Stomach (tissue), 9 donors: ENCODE measurements around the gene AGMO. TPM values are rescaled to one million over a fixed set of nuclear protein-coding genes. Genes with fewer than 3 reads are reported as not detected.
A peak's percentile ranks its signal among the peaks of the same experiment; 100 is the strongest.

Experiments used
- DNase-seq, 2 donors: peaks; one replicate each; pipeline versions ENCODE4 v3.0.0 to v3.0.0-alpha.2; 2013 to 2019
- H3K27ac ChIP-seq, 5 donors: fragments of 200-600 bp in 4 of 5; sonication (generic) in 4 of 5; one replicate each; pipeline ENCODE4 v1.5.1; 2013 to 2019; ENCODE audit warnings: mild to moderate bottlenecking in 1 of 5, moderate library complexity in 1 of 5
- H3K27me3 ChIP-seq, 3 donors: fragments of 200-600 bp; sonication (generic); one replicate each; pipeline ENCODE4 v1.5.1; 2017 to 2019; ENCODE audit warnings: mixed run types in 1 of 3
- H3K36me3 ChIP-seq, 4 donors: fragments of 200-600 bp; sonication (generic); 1 replicate in 3 of 4; 2 replicates in 1 of 4; pipeline ENCODE4 v1.5.1; 2016 to 2019
- H3K4me1 ChIP-seq, 4 donors: fragments of 200-600 bp; sonication (generic); one replicate each; pipeline ENCODE4 v1.5.1; 2016 to 2019
- H3K4me3 ChIP-seq, 4 donors: fragments of 200-600 bp; sonication (generic) in 3 of 4; one replicate each; pipeline ENCODE4 v1.5.1; 2016 to 2019; ENCODE audit warnings: mild to moderate bottlenecking in 1 of 4
- H3K9me3 ChIP-seq, 4 donors: fragments of 200-600 bp; sonication (generic); one replicate each; pipeline ENCODE4 v1.5.1; 2016 to 2019
- EP300 ChIP-seq: sonication (generic); formaldehyde crosslinking; IDR thresholded peaks from one replicate; pipeline ENCODE4 v1.6.1; 2017; ENCODE audit warnings: antibody characterized with exemption
- POLR2A ChIP-seq, 4 donors: fragments of 450-650 bp; IDR thresholded peaks; one replicate each; pipeline ENCODE4 v1.6.1; 2016; ENCODE audit warnings: antibody characterized with exemption in 4 of 4, control low read depth in 2 of 4, mild to moderate bottlenecking in 1 of 4, moderate library complexity in 1 of 4
- POLR2AphosphoS5 ChIP-seq, 3 donors: sonication (generic); formaldehyde crosslinking; IDR thresholded peaks; one replicate each; pipeline ENCODE4 v1.6.1; 2016; ENCODE audit warnings: antibody characterized with exemption in 3 of 3
- WGBS, 5 donors: extraction: QIAGEN DNeasy Blood & Tissue Kit in 3 of 5; methylation state at CpG; one replicate each; pipeline versions ENCODE4 v1.1.5 to v1.1.7; 2013 to 2018; 5-methylcytosine and 5-hydroxymethylcytosine counted together
- intact Hi-C: fragments of 100-400 bp; cut with DNase I; formaldehyde crosslinking; loops from one replicate; pipeline ENCODE4 v1.15.1; 2023; ENCODE audit warnings: low total_unique reads
- polyA plus RNA-seq, 3 donors: library from polyadenylated mRNA; stranded (reverse); fragments of 200-250 nt; gene quantifications; one replicate each; pipeline ENCODE4 v1.2.3, GENCODE V29; 2013
- total RNA-seq, 5 donors: library from RNA; depleted of rRNA; stranded (reverse); fragments of >200 nt; gene quantifications; one replicate each; pipeline versions ENCODE4 v1.1.0 to v1.2.3, GENCODE V29; 2014 to 2016
- TF ChIP-seq, protein P1 (sequence below), 7 experiments: fragments of 450-650 bp in 4 of 7; fragments of 200-600 bp in 3 of 7; sonication (generic) in 3 of 7; IDR thresholded peaks; one replicate each; pipeline ENCODE4 v1.5.1; 2016 to 2019; ENCODE audit warnings: antibody characterized with exemption in 7 of 7, control low read depth in 2 of 7, mild to moderate bottlenecking in 1 of 7
- donor health status: healthy with polysubstance abuse.
- donor health status: Bipolar disorder and iron deficiency.
- donor health status: healthy.

The AGMO gene
- total and polyA plus RNA-seq, 8 donors = 0.03 to 33.0 (median 5.0) TPM; not detected in 5

GRCh38 chr7:15236952-15237351, 324.9 kb downstream of the AGMO start:
- H3K4me3 ChIP-seq = no peak overlapping the region
- H3K4me1 ChIP-seq = no peaks in the 10 kb centered on the region
- H3K27ac ChIP-seq = no peak overlapping the region
- TF ChIP-seq POLR2A (IDR thresholded peaks at IDR 0.05) = no peak
- TF ChIP-seq, protein P1, sequence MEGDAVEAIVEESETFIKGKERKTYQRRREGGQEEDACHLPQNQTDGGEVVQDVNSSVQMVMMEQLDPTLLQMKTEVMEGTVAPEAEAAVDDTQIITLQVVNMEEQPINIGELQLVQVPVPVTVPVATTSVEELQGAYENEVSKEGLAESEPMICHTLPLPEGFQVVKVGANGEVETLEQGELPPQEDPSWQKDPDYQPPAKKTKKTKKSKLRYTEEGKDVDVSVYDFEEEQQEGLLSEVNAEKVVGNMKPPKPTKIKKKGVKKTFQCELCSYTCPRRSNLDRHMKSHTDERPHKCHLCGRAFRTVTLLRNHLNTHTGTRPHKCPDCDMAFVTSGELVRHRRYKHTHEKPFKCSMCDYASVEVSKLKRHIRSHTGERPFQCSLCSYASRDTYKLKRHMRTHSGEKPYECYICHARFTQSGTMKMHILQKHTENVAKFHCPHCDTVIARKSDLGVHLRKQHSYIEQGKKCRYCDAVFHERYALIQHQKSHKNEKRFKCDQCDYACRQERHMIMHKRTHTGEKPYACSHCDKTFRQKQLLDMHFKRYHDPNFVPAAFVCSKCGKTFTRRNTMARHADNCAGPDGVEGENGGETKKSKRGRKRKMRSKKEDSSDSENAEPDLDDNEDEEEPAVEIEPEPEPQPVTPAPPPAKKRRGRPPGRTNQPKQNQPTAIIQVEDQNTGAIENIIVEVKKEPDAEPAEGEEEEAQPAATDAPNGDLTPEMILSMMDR (IDR thresholded peaks at IDR 0.05) = no peak
- TF ChIP-seq EP300 = no peak
- no peak for TF ChIP-seq POLR2AphosphoS5 (IDR thresholded peaks at IDR 0.05)
- H3K27me3 ChIP-seq = no peaks in the 10 kb centered on the region
- H3K9me3 ChIP-seq = no peaks in the 10 kb centered on the region
- WGBS, 5 donors = 33 to 53% (median 43%) methylated on average over 2 of the region's 2 CpGs
- H3K36me3 ChIP-seq = no peaks in the 10 kb centered on the region
- no peak for DNase-seq
- intact Hi-C loops = no loop called here

DNA sequence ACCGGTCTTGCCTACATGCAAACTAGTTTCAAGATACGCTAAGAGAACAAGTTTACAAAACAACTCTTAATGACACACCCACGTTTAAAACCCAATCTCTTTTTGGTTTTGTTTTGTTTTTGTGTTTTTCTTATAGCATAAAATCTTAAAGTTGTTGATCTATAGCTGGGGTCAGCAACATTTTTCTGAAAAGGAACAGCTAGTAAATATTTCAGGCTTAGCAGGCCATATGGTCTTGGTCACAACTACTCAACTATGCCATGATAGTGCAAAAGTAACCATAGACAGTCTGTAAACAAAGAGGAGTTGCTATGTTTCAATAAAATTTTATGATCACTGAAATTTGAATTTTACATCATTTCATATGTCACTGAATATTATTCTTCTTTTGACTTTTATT, 327.4 kb downstream of the AGMO start:
- Histone ChIP-seq H3K27ac (no peak overlapping the region), H3K4me1 (no peaks in the 10 kb centered on the region), H3K27me3 (no peaks in the 10 kb centered on the region), H3K9me3 (no peaks in the 10 kb centered on the region), H3K4me3 (no peak overlapping the region), H3K36me3 (no peaks in the 10 kb centered on the region)
- 66 to 76% (median 70%) methylated on average over 3 of the region's 3 CpGs for WGBS, 5 donors
- intact Hi-C loops = no loop called here
- TF ChIP-seq, protein P1 (IDR thresholded peaks at IDR 0.05) = no peak
- TF ChIP-seq POLR2A (IDR thresholded peaks at IDR 0.05) (no peak), POLR2AphosphoS5 (IDR thresholded peaks at IDR 0.05) (no peak), EP300 (no peak)
- no peak for DNase-seq

GRCh38 chr7:15228831-15229230, 333.0 kb downstream of the AGMO start:
- H3K4me1 ChIP-seq = no peaks in the 10 kb centered on the region
- H3K27ac ChIP-seq = no peak overlapping the region
- peaks cover 0 to 8% (median 3%) of the 10 kb centered on the region in 4 donors for H3K9me3 ChIP-seq
- H3K36me3 ChIP-seq = no peaks in the 10 kb centered on the region
- DNase-seq = peak in 1 of 2 donors; percentile 9
- H3K27me3 ChIP-seq = no peaks in the 10 kb centered on the region
- H3K4me3 ChIP-seq = no peak overlapping the region
- intact Hi-C loops = no loop called here
- TF ChIP-seq EP300 (no peak), POLR2AphosphoS5 (IDR thresholded peaks at IDR 0.05) (no peak), POLR2A (IDR thresholded peaks at IDR 0.05) (no peak)
- TF ChIP-seq, protein P1 (IDR thresholded peaks at IDR 0.05) = no peak
- WGBS, 5 donors = 68 to 82% (median 78%) methylated on average over 3 of the region's 3 CpGs

DNA sequence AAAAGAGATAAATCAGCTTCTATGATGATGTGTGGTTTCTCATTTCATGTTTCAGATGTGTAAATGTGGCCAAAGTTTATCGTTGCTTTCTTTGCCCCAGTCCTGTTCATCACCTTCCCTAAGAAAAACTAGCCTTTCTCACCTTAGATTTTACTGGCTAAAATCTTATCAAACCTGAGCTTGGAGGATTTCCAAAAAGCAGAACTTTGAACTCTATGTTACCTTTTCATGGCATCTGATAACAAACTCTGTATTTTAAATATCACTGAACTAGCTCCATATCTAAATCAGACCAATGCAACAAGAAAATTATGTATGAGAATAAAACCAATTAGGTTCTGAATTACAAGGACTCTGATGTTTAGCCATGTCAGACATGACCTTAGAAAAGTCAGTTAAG, 335.8 kb downstream of the AGMO start:
- DNase-seq = no peak
- Histone ChIP-seq H3K4me3 (no peak overlapping the region), H3K27me3 (no peaks in the 10 kb centered on the region), H3K27ac (no peak overlapping the region), H3K9me3 (peaks cover 0 to 8% (median 3%) of the 10 kb centered on the region in 4 donors), H3K4me1 (no peaks in the 10 kb centered on the region), H3K36me3 (no peaks in the 10 kb centered on the region)
- intact Hi-C loops = no loop called here
- WGBS, 5 donors = 35 to 61% (median 48%) methylated on average over 1 of the region's 1 CpG
- TF ChIP-seq POLR2A (IDR thresholded peaks at IDR 0.05) (no peak), EP300 (no peak)

DNA sequence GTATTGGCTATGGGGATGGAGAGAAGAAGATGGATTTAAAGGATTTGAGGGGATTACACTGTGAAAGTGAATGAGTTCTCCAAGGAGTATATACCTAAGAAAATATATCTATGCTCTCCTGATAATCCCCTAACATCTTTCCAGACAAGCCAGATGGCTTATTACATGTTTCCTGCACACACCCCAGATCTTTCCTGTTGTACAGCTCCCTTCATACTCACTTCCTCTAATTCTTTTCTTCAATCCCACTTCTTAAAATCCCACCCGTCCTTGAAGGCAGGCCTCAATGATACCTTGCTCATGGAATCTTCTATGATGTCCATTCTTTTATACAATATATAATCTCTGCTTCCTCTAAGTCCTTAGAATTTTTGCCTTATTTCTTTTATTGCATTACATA, 342.1 kb downstream of the AGMO start:
- H3K27me3 ChIP-seq = no peaks in the 10 kb centered on the region
- no peak for DNase-seq
- H3K4me3 ChIP-seq = no peak overlapping the region
- H3K36me3 ChIP-seq = no peaks in the 10 kb centered on the region
- H3K27ac ChIP-seq = no peak overlapping the region
- intact Hi-C loops = no loop called here
- no peaks in the 10 kb centered on the region for H3K4me1 ChIP-seq
- H3K9me3 ChIP-seq = peaks cover 0 to 5% (median 0%) of the 10 kb centered on the region in 4 donors
- TF ChIP-seq, protein P1 (IDR thresholded peaks at IDR 0.05) = no peak
- TF ChIP-seq POLR2A (IDR thresholded peaks at IDR 0.05) (no peak), POLR2AphosphoS5 (IDR thresholded peaks at IDR 0.05) (no peak), EP300 (no peak)
- 50 to 63% (median 58%) methylated on average over 1 of the region's 1 CpG for WGBS, 5 donors
